Measurements from ENCODE around the gene HHAT.

The HHAT gene

GRCh38 chr1:210616356-210616755 is 287.7 kb downstream of the HHAT start:
- H3K4me3 ChIP-seq (ENCODE audit: low read depth, low read length): no peak overlapping the region
- ChIA-PET POLR2A (no interaction called here), CTCF (interaction anchor here (1.9 kb wide), 1 partner anchor 9 kb away, joined by 5 read pairs; no protein-coding TSS in a partner anchor)
- no peak for DNase-seq (ENCODE audit: low read depth, low spot score)
- TF ChIP-seq CTCF (IDR thresholded peaks at IDR 0.05; ENCODE audit: insufficient read depth, low read length, missing control alignments): no peak

- CTCF ChIA-PET: interaction anchor here (1.0 to 1.9 kb wide), 3 partner anchors 9 to 31 kb away, joined by 3 to 5 read pairs (median 3); no protein-coding TSS in a partner anchor
- H3K4me3 ChIP-seq (ENCODE audit: low read depth, low read length): no peak overlapping the region
- DNase-seq (ENCODE audit: low read depth, low spot score): no peak
- POLR2A ChIA-PET: no interaction called here
- TF ChIP-seq CTCF (IDR thresholded peaks at IDR 0.05; ENCODE audit: insufficient read depth, low read length, missing control alignments): no peak
Measured at GRCh38 chr1:210617293-210617692, 288.6 kb downstream of the HHAT start.

GRCh38 chr1:210618369-210618768 is 289.7 kb downstream of the HHAT start:
- CTCF ChIA-PET: no interaction called here

GRCh38 chr1:210620867-210621488 is 292.3 kb downstream of the HHAT start:
- DNase-seq (ENCODE audit: low read depth, low spot score): no peak
- no peak overlapping the region for H3K4me3 ChIP-seq (ENCODE audit: low read depth, low read length)
- ChIA-PET POLR2A (no interaction called here), CTCF (no interaction called here)
- TF ChIP-seq CTCF (IDR thresholded peaks at IDR 0.05; ENCODE audit: insufficient read depth, low read length, missing control alignments): no peak

More at GRCh38 chr1:210618369-210618768, 289.7 kb downstream of the HHAT start:
- no peak for TF ChIP-seq CTCF (IDR thresholded peaks at IDR 0.05; ENCODE audit: insufficient read depth, low read length, missing control alignments)
- no peak for DNase-seq (ENCODE audit: low read depth, low spot score)
- POLR2A ChIA-PET: no interaction called here
- no peak overlapping the region for H3K4me3 ChIP-seq (ENCODE audit: low read depth, low read length)

GRCh38 chr1:210621712-210622111 is 293.0 kb downstream of the HHAT start:
- no peak overlapping the region for H3K4me3 ChIP-seq (ENCODE audit: low read depth, low read length)
- DNase-seq (ENCODE audit: low read depth, low spot score): no peak
- TF ChIP-seq CTCF (IDR thresholded peaks at IDR 0.05; ENCODE audit: insufficient read depth, low read length, missing control alignments): no peak
- ChIA-PET POLR2A (no interaction called here), CTCF (no interaction called here)

GRCh38 chr1:210624722-210625121 is 296.0 kb downstream of the HHAT start:
- H3K4me3 ChIP-seq (ENCODE audit: low read depth, low read length): no peak overlapping the region
- ChIA-PET POLR2A (no interaction called here), CTCF (interaction anchor here (1.8 kb wide), 1 partner anchor 8 kb away, joined by 5 read pairs; no protein-coding TSS in a partner anchor)
- DNase-seq (ENCODE audit: low read depth, low spot score): no peak
- TF ChIP-seq CTCF (IDR thresholded peaks at IDR 0.05; ENCODE audit: insufficient read depth, low read length, missing control alignments): no peak

Data from AG04449 (cell line).